GM23338 (cell line): ENCODE results near the gene PUM1.

Source experiments
- CREB1 ChIP-seq: fragments of 250-450 bp; sonication (Bioruptor Pico); IDR thresholded peaks from 2 replicates; pipeline ENCODE4 v1.5.0; 2020; ENCODE audit warnings: low read depth, mild to moderate bottlenecking, moderate library complexity
- CTCF ChIP-seq, 2 experiments: fragments of 200-600 bp in 1 of 2; sonication (generic) in 1 of 2; conservative IDR thresholded peaks; 2 replicates each; pipeline versions ENCODE4 v1.5.1 to v1.6.1; 2016 to 2017; ENCODE audit warnings: antibody characterized with exemption in 2 of 2, low read depth in 2 of 2, mild to moderate bottlenecking in 2 of 2, moderate library complexity in 1 of 2
- ETS1 ChIP-seq: IDR thresholded peaks from 2 replicates; pipeline ENCODE4 v1.6.1; 2016; ENCODE audit warnings: antibody characterized with exemption
- EZH2 ChIP-seq: fragments of 200-600 bp; sonication (generic); IDR thresholded peaks from one replicate; pipeline ENCODE4 v1.8.0; 2017; ENCODE audit warnings: antibody characterized with exemption, mild to moderate bottlenecking, low read depth; ENCODE audit not compliant: unreplicated experiment
- EZH2phosphoT487 ChIP-seq: fragments of 200-600 bp; sonication (generic); IDR thresholded peaks from one replicate; pipeline ENCODE4 v1.8.1; 2018; ENCODE audit warnings: antibody characterized with exemption; ENCODE audit not compliant: unreplicated experiment
- JUNB ChIP-seq: IDR thresholded peaks from one replicate; pipeline ENCODE4 v1.6.1; 2016; ENCODE audit warnings: antibody characterized with exemption; ENCODE audit not compliant: unreplicated experiment
- NANOG ChIP-seq: IDR thresholded peaks from 2 replicates; pipeline ENCODE4 v1.6.1; 2016; ENCODE audit warnings: antibody characterized with exemption, borderline replicate concordance
- POLR2AphosphoS5 ChIP-seq: IDR thresholded peaks from 2 replicates; pipeline ENCODE4 v1.6.1; 2016; ENCODE audit warnings: antibody characterized with exemption, low read depth
- REST ChIP-seq: IDR thresholded peaks from one replicate; pipeline ENCODE4 v1.6.1; 2018; ENCODE audit warnings: antibody characterized with exemption; ENCODE audit not compliant: unreplicated experiment
- STAT1 ChIP-seq: IDR thresholded peaks from one replicate; pipeline ENCODE4 v1.6.1; 2016; ENCODE audit warnings: antibody characterized with exemption; ENCODE audit not compliant: unreplicated experiment
- ZNF114 ChIP-seq: fragments of 250-450 bp; sonication (Bioruptor Pico); IDR thresholded peaks from 2 replicates; pipeline ENCODE4 v1.5.0; 2020; ENCODE audit warnings: mild to moderate bottlenecking, moderate library complexity
- ZNF331 ChIP-seq: fragments of 250-450 bp; sonication (Bioruptor Pico); IDR thresholded peaks from 2 replicates; pipeline ENCODE4 v1.5.0; 2020; ENCODE audit warnings: low read depth, mild to moderate bottlenecking, moderate library complexity
- ZNF462 ChIP-seq: fragments of 250-450 bp; sonication (Bioruptor Pico); IDR thresholded peaks from 2 replicates; pipeline ENCODE4 v1.5.0; 2020; ENCODE audit warnings: mild to moderate bottlenecking, moderate library complexity

- no peak for TF ChIP-seq CTCF (conservative IDR thresholded peaks at IDR 0.05; ENCODE audit: low read depth in 2 of 2)
- TF ChIP-seq ZNF331, result no peak
- no peak for TF ChIP-seq ZNF462 (CRISPR knock-in tag)
- no peak for TF ChIP-seq REST
- TF ChIP-seq EZH2, result no peak
- no peak for TF ChIP-seq EZH2phosphoT487
- TF ChIP-seq POLR2AphosphoS5, result no peak
- TF ChIP-seq JUNB, result no peak
- TF ChIP-seq NANOG, result no peak
- no peak for TF ChIP-seq CREB1
- no peak for TF ChIP-seq STAT1
- no peak for TF ChIP-seq ETS1
- TF ChIP-seq ZNF114 (CRISPR knock-in tag), result no peak
Observed at GRCh38 chr1:30986755-30987154, 78.8 kb downstream of the PUM1 start.
